Right lobe of liver (tissue), 6 donors: Measurements from ENCODE around the gene COMMD1. TPM values are rescaled to one million over a fixed set of nuclear protein-coding genes. Genes with fewer than 3 reads are reported as not detected.
"Not testable (repeated sequence)": the region's sequence is repeated elsewhere in the genome, so short reads cannot be mapped to it uniquely, and the experiment has no call there.

Source experiments
- ATAC-seq, 4 donors: fragments of 200-7000 bp; cut with Tn5 transposase; one replicate each; pipeline ENCODE4 v1.9.1; 2020; ENCODE audit warnings: mild to moderate bottlenecking in 4 of 4, moderate library complexity in 4 of 4
- DNase-seq, 3 donors: peaks; one replicate each; pipeline ENCODE4 v3.0.0-alpha.2; 2020
- H3K27ac ChIP-seq, 3 donors: fragments of 200-600 bp; one replicate each; pipeline ENCODE4 v1.8.0; 2022
- H3K27me3 ChIP-seq, 2 donors: fragments of 200-600 bp; one replicate each; pipeline ENCODE4 v1.8.0; 2022
- H3K36me3 ChIP-seq, 4 donors: fragments of 200-600 bp; sonication (generic) in 1 of 4; one replicate each; pipeline versions ENCODE4 v1.5.1 to v1.8.0; 2017 to 2022; ENCODE audit warnings: control low read depth in 1 of 4
- H3K4me1 ChIP-seq, 4 donors: fragments of 200-600 bp; sonication (generic) in 1 of 4; one replicate each; pipeline versions ENCODE4 v1.5.1 to v1.8.0; 2017 to 2022; ENCODE audit warnings: control low read depth in 1 of 4
- H3K4me3 ChIP-seq, 3 donors: fragments of 200-600 bp; one replicate each; pipeline ENCODE4 v1.8.0; 2022
- H3K9me3 ChIP-seq, 4 donors: fragments of 200-600 bp; sonication (generic) in 1 of 4; one replicate each; pipeline versions ENCODE4 v1.5.1 to v1.8.0; 2017 to 2022; ENCODE audit warnings: control low read depth in 1 of 4
- POLR2A ChIP-seq: fragments of 450-650 bp; IDR thresholded peaks from one replicate; pipeline ENCODE4 v1.6.1; 2017; ENCODE audit warnings: antibody characterized with exemption, mild to moderate bottlenecking
- WGBS: methylation state at CpG from one replicate; pipeline ENCODE4 v1.1.6; 2018; ENCODE audit warnings: low coverage, low lambda C conversion rate; ENCODE audit not compliant: insufficient coverage; ENCODE audit errors: missing lambda C conversion rate; 5-methylcytosine and 5-hydroxymethylcytosine counted together
- intact Hi-C, 2 donors: fragments of 100-400 bp; cut with DNase I; formaldehyde crosslinking; loops; one replicate each; pipeline versions ENCODE4 v1.11.2 to v1.14.1; 2022
- total RNA-seq, 6 experiments: library from RNA; depleted of rRNA in 2 of 6; stranded (reverse); fragments of >200 nt in 2 of 6; fragmentation: NEBNext Ultra II Directional in 3 of 6; extraction: Animal tissue kit (Norgen Biotek cat#: 25700) in 3 of 6; gene quantifications; one replicate each; pipeline versions ENCODE4 v1.1.0 to v1.2.4, GENCODE V29; 2016 to 2023
- TF ChIP-seq, protein P1 (sequence below), 4 donors: fragments of 200-600 bp in 3 of 4; fragments of 450-650 bp in 1 of 4; IDR thresholded peaks; one replicate each; pipeline versions ENCODE4 v1.5.1 to v1.8.0; 2016 to 2022; ENCODE audit warnings: antibody characterized with exemption in 4 of 4, mild to moderate bottlenecking in 2 of 4
- donor health status: DM: no; HTN: yes; CAD: no.
- donor health status: DM: no; HTN: no; CAD: no.
- donor health status: DM: no; HTN: no; CAD: no.
- donor health status: DM: no; HTN: yes; CAD: no.
- donor health status: DM: no; HTN: yes; CAD: no.

Gene COMMD1
- total RNA-seq, 6 experiments from 2014 or later = 17.2 to 21.6 (median 18.7) TPM

- Histone ChIP-seq H3K9me3 (no peaks in the 10 kb centered on the region), H3K27ac (no peak overlapping the region), H3K36me3 (peaks cover 0 to 8% (median 0%) of the 10 kb centered on the region in 4 donors), H3K27me3 (no peaks in the 10 kb centered on the region), H3K4me1 (no peaks in the 10 kb centered on the region), H3K4me3 (no peak overlapping the region)
- ATAC-seq (no peak), DNase-seq (no peak)
- intact Hi-C loops = no loop called here
- no peak for TF ChIP-seq POLR2A
- TF ChIP-seq, protein P1, sequence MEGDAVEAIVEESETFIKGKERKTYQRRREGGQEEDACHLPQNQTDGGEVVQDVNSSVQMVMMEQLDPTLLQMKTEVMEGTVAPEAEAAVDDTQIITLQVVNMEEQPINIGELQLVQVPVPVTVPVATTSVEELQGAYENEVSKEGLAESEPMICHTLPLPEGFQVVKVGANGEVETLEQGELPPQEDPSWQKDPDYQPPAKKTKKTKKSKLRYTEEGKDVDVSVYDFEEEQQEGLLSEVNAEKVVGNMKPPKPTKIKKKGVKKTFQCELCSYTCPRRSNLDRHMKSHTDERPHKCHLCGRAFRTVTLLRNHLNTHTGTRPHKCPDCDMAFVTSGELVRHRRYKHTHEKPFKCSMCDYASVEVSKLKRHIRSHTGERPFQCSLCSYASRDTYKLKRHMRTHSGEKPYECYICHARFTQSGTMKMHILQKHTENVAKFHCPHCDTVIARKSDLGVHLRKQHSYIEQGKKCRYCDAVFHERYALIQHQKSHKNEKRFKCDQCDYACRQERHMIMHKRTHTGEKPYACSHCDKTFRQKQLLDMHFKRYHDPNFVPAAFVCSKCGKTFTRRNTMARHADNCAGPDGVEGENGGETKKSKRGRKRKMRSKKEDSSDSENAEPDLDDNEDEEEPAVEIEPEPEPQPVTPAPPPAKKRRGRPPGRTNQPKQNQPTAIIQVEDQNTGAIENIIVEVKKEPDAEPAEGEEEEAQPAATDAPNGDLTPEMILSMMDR (IDR thresholded peaks at IDR 0.05) = no peak
Observed at GRCh38 chr2:62001431-62001830, 96.0 kb downstream of the COMMD1 start.

DNA sequence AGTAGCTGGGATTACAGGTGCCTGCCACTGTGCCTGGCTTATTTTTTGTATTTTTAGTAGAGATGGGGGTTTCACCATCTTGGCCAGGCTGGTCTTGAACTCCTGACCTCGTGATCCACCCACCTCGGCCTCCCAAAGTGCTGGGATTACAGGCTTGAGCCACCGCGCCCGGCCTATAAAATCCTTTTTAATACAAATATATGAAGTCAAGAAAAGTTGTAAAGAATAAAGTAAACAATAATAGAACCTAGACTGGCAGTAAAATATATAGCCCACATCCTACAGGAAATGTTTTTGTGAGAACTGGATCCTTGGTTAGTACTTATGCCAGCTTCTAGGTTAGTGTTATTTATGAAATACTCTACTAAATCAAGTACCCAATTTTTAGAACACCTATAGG, 99.0 kb downstream of the COMMD1 start:
- H3K4me1 ChIP-seq, H3K27ac ChIP-seq, intact Hi-C loops, H3K4me3 ChIP-seq, H3K27me3 ChIP-seq, ATAC-seq, H3K36me3 ChIP-seq, DNase-seq, H3K9me3 ChIP-seq: not testable (repeated sequence)
- WGBS = 56% methylated on average over 5 of the region's 5 CpGs

DNA sequence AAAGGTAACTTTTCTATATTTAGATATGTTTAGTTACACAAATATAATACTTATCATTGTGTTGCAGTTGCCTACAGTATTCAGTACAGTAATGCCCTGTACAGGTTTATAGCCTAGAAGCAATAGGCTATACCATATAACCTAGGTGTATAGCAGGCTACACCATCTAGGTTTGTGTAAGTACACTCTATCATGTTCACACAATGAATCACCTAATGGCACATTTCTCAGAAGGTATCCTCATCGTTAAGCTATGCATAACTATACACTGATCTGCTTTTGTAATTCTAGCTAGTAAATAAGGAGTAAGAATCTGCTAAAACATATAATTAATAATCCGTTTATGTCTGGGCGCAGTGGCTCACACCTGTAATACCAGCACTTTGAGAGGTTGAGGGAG, 102.1 kb downstream of the COMMD1 start:
- 92% methylated on average over 3 of the region's 3 CpGs for WGBS
- ATAC-seq (no peak), DNase-seq (no peak)
- H3K27me3 ChIP-seq = no peaks in the 10 kb centered on the region
- H3K4me3 ChIP-seq = no peak overlapping the region
- H3K27ac ChIP-seq = no peak overlapping the region
- TF ChIP-seq POLR2A = no peak
- TF ChIP-seq, protein P1 (IDR thresholded peaks at IDR 0.05) = no peak
- intact Hi-C loops = no loop called here
- no peaks in the 10 kb centered on the region for H3K9me3 ChIP-seq
- H3K36me3 ChIP-seq = no peaks in the 10 kb centered on the region
- H3K4me1 ChIP-seq = no peaks in the 10 kb centered on the region

DNA sequence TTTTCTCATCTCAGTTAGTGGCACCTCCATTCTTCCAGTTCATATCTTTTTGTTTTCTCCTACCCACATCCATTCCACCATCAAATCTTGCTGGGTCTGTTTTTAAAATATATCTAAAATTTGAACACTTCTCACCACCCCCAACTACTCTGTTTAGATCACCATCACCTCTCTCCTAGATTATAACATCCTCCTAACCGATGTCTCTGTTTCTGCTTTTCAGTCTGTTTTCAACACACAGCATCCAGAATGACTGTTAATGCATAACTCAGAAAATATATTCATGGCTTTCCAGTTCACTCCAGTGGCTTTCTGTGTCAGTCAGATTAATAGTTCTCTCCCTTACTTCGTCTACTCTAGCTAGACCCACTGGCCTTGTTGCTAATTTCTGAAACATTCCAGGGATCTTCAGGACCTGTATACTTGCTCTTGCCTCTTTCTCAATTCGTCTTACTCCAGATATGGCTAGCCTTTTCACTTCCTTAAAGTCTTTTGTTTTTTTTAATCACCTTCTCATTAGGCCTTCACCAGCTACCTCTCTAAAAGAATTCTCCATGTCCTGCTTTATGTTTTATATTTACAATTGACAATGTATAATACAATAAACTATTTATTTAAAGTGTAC, 105.3 kb downstream of the COMMD1 start:
- no peaks in the 10 kb centered on the region for H3K27me3 ChIP-seq
- DNase-seq = no peak
- ATAC-seq = no peak
- no peak overlapping the region for H3K27ac ChIP-seq
- 72% methylated on average over 3 of the region's 3 CpGs for WGBS
- intact Hi-C loops = no loop called here
- H3K36me3 ChIP-seq = no peaks in the 10 kb centered on the region
- H3K4me1 ChIP-seq = peaks cover 0 to 23% (median 10%) of the 10 kb centered on the region in 4 donors
- H3K9me3 ChIP-seq = no peaks in the 10 kb centered on the region
- no peak overlapping the region for H3K4me3 ChIP-seq
- TF ChIP-seq, protein P1 (IDR thresholded peaks at IDR 0.05) = no peak
- TF ChIP-seq POLR2A = no peak

DNA sequence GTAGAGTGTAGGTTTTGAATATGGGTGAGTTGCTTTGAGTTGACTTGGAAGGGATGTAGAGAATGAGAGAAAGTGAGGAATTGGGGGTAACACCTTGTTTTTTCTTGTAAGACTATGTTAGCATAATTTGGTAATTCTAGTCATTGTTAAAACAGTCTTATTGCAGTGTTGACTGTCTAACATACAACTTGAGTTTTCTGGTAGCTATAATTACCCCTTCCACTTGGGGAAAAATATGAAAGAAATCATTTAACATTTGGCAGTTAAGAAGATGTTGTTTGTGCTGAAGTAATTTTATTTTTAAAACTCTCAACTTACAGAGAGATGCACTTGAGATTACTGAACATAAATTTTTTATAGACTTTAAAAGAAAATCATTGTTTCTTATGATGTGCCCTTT, 108.2 kb downstream of the COMMD1 start:
- no peak overlapping the region for H3K4me3 ChIP-seq
- no peak for DNase-seq
- H3K36me3 ChIP-seq = no peaks in the 10 kb centered on the region
- H3K4me1 ChIP-seq = peaks cover 0 to 25% (median 11%) of the 10 kb centered on the region in 4 donors
- intact Hi-C loops = no loop called here
- H3K27ac ChIP-seq = no peak overlapping the region
- TF ChIP-seq, protein P1 (IDR thresholded peaks at IDR 0.05) = no peak
- TF ChIP-seq POLR2A = no peak
- H3K27me3 ChIP-seq = no peaks in the 10 kb centered on the region
- no peak for ATAC-seq
- no peaks in the 10 kb centered on the region for H3K9me3 ChIP-seq
